Measurements from ENCODE around the gene TEX2.
"Not testable (repeated sequence)": the region's sequence is repeated elsewhere in the genome, so short reads cannot be mapped to it uniquely, and the experiment has no call there.

The TEX2 gene

GRCh38 chr17:64242633-64243032 is 20.4 kb downstream of the TEX2 start:
- Histone ChIP-seq H3K4me3 (no peak overlapping the region), H3K36me3 (replicated peaks) (no peaks in the 10 kb centered on the region), H3K4me1 (peaks cover 11% of the 10 kb centered on the region), H3K9me3 (no peaks in the 10 kb centered on the region), H3K27me3 (ENCODE audit: low read depth) (no peaks in the 10 kb centered on the region)
- DNase-seq (ENCODE audit: low spot score in 2 of 2), result no peak
- in situ Hi-C loops (cut with MboI; ENCODE audit: low sequenced_read_pairs), result no loop called here

DNA sequence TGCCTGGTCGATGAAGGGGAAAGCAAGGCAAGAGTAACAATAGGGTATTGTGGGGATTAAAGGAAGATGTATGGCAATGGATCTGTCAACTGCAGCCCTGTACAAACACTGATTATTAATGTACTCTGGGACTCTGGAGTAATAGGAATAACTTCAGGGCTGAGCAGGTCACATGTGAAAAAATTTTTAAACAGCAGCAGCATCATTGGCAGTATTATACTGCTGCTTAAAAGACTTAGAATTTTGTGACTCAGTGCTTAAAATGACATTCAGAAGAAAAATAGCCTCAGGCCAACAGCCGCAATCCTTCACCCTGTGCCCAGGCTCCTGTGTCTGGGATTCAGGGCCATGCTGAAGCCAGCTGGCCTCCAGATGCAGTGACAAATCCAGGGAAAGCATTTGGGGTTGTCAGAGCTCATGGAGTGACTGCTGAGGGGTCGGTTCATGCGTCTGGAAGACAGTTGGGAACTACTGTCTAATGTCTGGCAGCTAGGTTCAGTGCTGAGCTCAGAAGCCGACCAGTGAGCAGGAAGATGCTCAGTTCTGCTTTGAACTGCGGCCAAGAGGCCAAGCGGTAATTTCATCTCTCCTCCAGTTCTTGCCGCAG is 22.2 kb downstream of the TEX2 start:
- in situ Hi-C loops (cut with MboI; ENCODE audit: low sequenced_read_pairs), result no loop called here

GRCh38 chr17:64240261-64240740 is 22.8 kb downstream of the TEX2 start:
- H3K4me1 ChIP-seq, result peaks cover 11% of the 10 kb centered on the region
- no peaks in the 10 kb centered on the region for H3K27me3 ChIP-seq (ENCODE audit: low read depth)
- no peak overlapping the region for H3K4me3 ChIP-seq
- in situ Hi-C loops (cut with MboI; ENCODE audit: low sequenced_read_pairs), result no loop called here
- no peaks in the 10 kb centered on the region for H3K36me3 ChIP-seq (replicated peaks)
- no peaks in the 10 kb centered on the region for H3K9me3 ChIP-seq
- DNase-seq (ENCODE audit: low spot score in 2 of 2), result no peak

More for the DNA sequence above, 22.2 kb downstream of the TEX2 start:
- no peaks in the 10 kb centered on the region for H3K9me3 ChIP-seq
- no peak overlapping the region for H3K4me3 ChIP-seq
- H3K4me1 ChIP-seq, result peaks cover 11% of the 10 kb centered on the region
- H3K36me3 ChIP-seq (replicated peaks), result no peaks in the 10 kb centered on the region
- H3K27me3 ChIP-seq (ENCODE audit: low read depth), result no peaks in the 10 kb centered on the region
- peak in 1 of 2 experiments; percentile 20 for DNase-seq (ENCODE audit: low spot score in 2 of 2)

GRCh38 chr17:64238449-64238848 is 24.6 kb downstream of the TEX2 start:
- H3K36me3 ChIP-seq (replicated peaks); in situ Hi-C loops (cut with MboI; ENCODE audit: low sequenced_read_pairs); DNase-seq (ENCODE audit: low spot score in 2 of 2); H3K9me3 ChIP-seq; H3K27me3 ChIP-seq (ENCODE audit: low read depth); H3K4me3 ChIP-seq: not testable (repeated sequence)
- H3K4me1 ChIP-seq, result peaks cover 11% of the 10 kb centered on the region

- Histone ChIP-seq H3K4me3 (no peak overlapping the region), H3K36me3 (replicated peaks) (no peaks in the 10 kb centered on the region), H3K9me3 (no peaks in the 10 kb centered on the region), H3K27me3 (ENCODE audit: low read depth) (no peaks in the 10 kb centered on the region), H3K4me1 (peaks cover 11% of the 10 kb centered on the region)
- in situ Hi-C loops (cut with MboI; ENCODE audit: low sequenced_read_pairs), result no loop called here
- peak in 1 of 2 experiments; percentile 34 for DNase-seq (ENCODE audit: low spot score in 2 of 2)
These were observed 26.1 kb downstream of the TEX2 start for GRCh38 chr17:64236827-64237403.

DNA sequence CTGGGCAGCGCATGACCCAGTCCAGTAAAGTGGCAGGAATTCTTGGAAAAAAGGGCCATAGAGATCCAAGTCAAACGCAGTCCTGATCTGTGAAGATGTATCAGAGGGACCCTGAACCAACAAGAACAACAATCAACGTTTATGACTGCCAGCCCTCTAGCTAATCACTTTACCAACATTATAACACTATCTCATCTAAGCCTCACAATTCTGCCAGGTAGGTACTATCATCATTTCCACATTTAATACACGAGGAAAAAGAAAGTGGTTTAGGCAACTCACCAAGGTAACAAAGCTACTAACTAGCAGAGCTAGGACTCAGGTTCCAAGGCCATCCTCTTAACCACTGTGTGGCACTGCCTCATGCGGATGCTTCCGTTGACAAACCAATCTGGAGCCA is 28.1 kb downstream of the TEX2 start:
- Histone ChIP-seq H3K4me3 (no peak overlapping the region), H3K27me3 (ENCODE audit: low read depth) (no peaks in the 10 kb centered on the region), H3K36me3 (replicated peaks) (no peaks in the 10 kb centered on the region), H3K4me1 (peaks cover 1% of the 10 kb centered on the region), H3K9me3 (no peaks in the 10 kb centered on the region)
- DNase-seq (ENCODE audit: low spot score in 2 of 2), result no peak
- in situ Hi-C loops (cut with MboI; ENCODE audit: low sequenced_read_pairs), result no loop called here

GRCh38 chr17:64232466-64233262 is 30.4 kb downstream of the TEX2 start:
- in situ Hi-C loops (cut with MboI; ENCODE audit: low sequenced_read_pairs), result no loop called here
- Histone ChIP-seq H3K4me1 (no peaks in the 10 kb centered on the region), H3K36me3 (replicated peaks) (no peaks in the 10 kb centered on the region), H3K27me3 (ENCODE audit: low read depth) (no peaks in the 10 kb centered on the region), H3K9me3 (no peaks in the 10 kb centered on the region), H3K4me3 (no peak overlapping the region)
- DNase-seq (ENCODE audit: low spot score in 2 of 2), result no peak

DNA sequence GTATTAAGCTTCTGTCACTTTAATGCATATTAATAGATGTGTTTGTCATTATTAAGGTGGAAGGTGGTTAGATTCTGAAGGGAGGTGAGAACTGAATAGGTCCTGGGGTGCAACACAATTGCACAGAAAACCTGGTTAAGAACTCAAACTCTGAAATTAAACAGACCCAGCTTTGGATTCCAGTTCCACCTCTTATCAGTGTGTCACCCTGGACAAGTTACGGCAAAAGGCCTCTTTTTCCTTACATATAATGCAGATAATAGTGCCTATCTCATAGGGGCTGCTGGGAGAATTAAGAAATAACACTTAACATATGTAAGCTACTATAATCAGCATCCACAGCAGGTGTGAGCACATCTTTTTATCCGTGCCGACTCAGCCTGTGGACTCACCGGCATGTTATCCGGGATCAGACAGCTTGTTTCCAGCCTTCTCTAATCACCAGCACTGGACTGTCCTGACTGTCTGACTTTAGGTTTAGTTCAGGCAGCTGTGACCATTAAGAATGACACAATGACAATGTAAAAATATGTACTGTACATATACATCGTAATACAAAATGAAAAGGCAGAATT is 31.4 kb downstream of the TEX2 start:
- Histone ChIP-seq H3K36me3 (replicated peaks) (no peaks in the 10 kb centered on the region), H3K4me3 (no peak overlapping the region), H3K4me1 (no peaks in the 10 kb centered on the region), H3K9me3 (no peaks in the 10 kb centered on the region), H3K27me3 (ENCODE audit: low read depth) (no peaks in the 10 kb centered on the region)
- no peak for DNase-seq (ENCODE audit: low spot score in 2 of 2)
- in situ Hi-C loops (cut with MboI; ENCODE audit: low sequenced_read_pairs), result no loop called here

DNA sequence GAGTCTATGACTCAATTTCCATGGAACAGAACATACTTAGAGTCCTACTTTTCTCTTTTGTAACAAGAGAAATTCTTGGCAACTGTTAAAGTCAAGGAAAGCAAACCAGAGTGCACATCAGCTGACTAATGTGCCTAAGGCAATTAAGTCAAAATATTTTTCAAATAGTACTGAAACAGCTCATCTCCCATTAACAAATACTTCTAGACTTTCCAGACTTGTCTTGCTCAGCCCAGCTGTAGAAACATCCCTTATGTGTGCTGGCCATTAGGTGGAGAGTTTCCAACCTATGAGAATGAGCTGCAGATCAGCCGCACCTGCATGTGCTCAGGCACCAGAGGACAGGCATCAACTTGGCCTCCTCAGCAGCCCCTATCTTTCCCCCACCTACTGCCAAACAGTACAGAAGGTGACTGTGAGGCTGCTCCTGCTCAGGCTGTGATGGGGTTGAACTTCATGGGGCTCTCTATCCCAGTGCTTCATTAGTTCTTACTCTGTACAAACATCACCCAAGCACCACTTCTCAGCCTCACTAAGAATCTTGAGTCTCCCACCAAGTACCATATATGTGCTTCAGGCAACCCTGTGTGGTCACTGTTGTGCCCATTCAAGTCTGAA is 32.2 kb downstream of the TEX2 start:
- Histone ChIP-seq H3K4me3 (no peak overlapping the region), H3K27me3 (ENCODE audit: low read depth) (no peaks in the 10 kb centered on the region), H3K9me3 (no peaks in the 10 kb centered on the region), H3K36me3 (replicated peaks) (no peaks in the 10 kb centered on the region), H3K4me1 (no peaks in the 10 kb centered on the region)
- in situ Hi-C loops (cut with MboI; ENCODE audit: low sequenced_read_pairs), result no loop called here
- DNase-seq (ENCODE audit: low spot score in 2 of 2), result no peak

DNA sequence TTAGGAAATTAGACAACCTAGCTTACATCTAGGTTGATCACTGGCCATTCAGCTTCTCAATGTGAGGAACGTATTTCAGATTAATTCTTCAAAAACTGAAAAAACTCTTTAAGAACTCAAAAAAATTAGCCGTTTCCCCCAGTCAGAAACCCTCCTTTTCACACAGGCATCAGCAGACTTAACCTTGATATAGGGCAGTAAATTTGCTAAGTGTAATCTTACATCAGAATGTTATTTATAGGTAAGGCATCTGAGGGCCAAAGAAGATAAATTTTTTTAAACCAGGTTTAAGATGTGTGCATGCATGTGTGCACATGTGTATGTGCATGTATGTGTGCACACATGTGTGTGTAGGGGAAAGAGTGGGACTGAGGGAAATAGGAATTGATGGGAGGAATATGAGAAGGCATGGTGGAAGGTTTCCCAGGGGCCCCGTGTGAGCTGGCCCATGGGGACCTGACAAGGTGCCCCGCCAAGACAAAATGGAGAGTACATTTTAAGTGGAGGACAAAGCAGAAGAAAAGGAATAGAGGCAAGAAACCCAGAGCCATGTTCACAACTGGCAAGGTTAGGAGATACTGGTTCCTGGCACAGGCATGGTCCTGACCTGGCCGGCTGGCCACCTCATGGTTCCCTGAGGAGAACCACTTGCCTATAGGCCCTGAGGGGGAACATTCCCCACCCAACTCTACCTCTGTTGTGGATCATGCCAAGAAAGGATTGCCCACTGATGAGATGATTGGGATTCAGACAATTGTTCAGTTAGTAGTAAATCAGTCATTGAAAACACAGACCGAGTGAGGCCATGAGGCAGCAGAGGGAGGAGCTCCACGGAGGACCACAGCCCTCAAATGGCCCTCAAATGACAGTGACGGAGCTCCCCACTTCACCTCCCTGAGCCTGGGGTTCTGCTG is 33.0 kb downstream of the TEX2 start:
- no peaks in the 10 kb centered on the region for H3K36me3 ChIP-seq (replicated peaks)
- no peaks in the 10 kb centered on the region for H3K27me3 ChIP-seq (ENCODE audit: low read depth)
- in situ Hi-C loops (cut with MboI; ENCODE audit: low sequenced_read_pairs), result no loop called here
- no peaks in the 10 kb centered on the region for H3K4me1 ChIP-seq
- no peaks in the 10 kb centered on the region for H3K9me3 ChIP-seq
- no peak for DNase-seq (ENCODE audit: low spot score in 2 of 2)
- no peak overlapping the region for H3K4me3 ChIP-seq

- in situ Hi-C loops (cut with MboI; ENCODE audit: low sequenced_read_pairs), result no loop called here
- no peak for DNase-seq (ENCODE audit: low spot score in 2 of 2)
- no peaks in the 10 kb centered on the region for H3K9me3 ChIP-seq
These were observed 36.9 kb downstream of the TEX2 start for GRCh38 chr17:64226132-64226531.

GRCh38 chr17:64225410-64225809 is 37.6 kb downstream of the TEX2 start:
- no peak overlapping the region for H3K4me3 ChIP-seq
- in situ Hi-C loops (cut with MboI; ENCODE audit: low sequenced_read_pairs), result no loop called here
- no peak for DNase-seq (ENCODE audit: low spot score in 2 of 2)

More at GRCh38 chr17:64226132-64226531, 36.9 kb downstream of the TEX2 start:
- Histone ChIP-seq H3K4me3 (no peak overlapping the region), H3K27me3 (ENCODE audit: low read depth) (no peaks in the 10 kb centered on the region), H3K4me1 (0 out of 2 replicates have a peak, but pooled peaks cover 4% of the 10 kb centered on the region), H3K36me3 (replicated peaks) (no peaks in the 10 kb centered on the region)

More at GRCh38 chr17:64225410-64225809, 37.6 kb downstream of the TEX2 start:
- no peaks in the 10 kb centered on the region for H3K9me3 ChIP-seq
- 0 out of 2 replicates have a peak, but pooled peaks cover 4% of the 10 kb centered on the region for H3K4me1 ChIP-seq
- no peaks in the 10 kb centered on the region for H3K36me3 ChIP-seq (replicated peaks)
- H3K27me3 ChIP-seq (ENCODE audit: low read depth), result no peaks in the 10 kb centered on the region

Data from HAP-1 (cell line).